Measurements from ENCODE around the gene ATP5ME.

ATP5ME gene

DNA sequence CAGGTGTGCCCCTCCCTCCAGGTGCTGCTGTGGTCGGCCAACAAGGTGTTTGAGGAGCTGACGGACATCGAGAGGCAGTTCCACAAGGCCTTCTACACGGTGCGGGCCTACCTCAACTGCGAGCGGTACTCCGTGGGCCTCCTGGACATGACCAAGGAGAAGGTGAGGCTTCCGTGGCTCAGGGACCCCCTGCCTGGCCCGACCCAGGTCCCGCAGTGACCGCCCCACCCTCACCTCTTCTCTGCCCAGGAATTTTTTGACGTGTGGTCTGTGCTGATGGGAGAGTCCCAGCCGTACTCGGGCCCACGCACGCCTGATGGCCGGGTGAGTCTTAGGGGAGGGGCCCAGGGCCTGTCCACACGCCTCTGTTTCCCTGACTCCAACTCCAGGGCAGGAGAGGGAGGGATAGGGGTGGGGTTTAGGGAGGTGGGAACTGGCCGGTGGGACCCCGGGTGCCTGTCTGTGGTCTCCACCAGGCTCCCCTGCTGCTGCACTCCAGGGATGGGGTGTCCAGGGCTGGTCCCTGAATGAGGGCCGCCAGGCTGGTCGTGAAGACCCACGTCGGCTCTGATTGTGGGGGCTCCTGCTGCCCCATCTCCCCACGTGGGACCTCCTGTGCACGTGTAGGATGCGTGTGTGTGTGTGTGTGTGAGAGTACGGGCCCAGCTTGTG, 20.1 kb downstream of the ATP5ME start:
- no peak overlapping the region for H2AFZ ChIP-seq (ENCODE audit: insufficient read depth, low read length, poor library complexity)
- no peaks in the 10 kb centered on the region for H3K9me3 ChIP-seq (ENCODE audit: insufficient read depth, low read depth, low read length)
- no peak overlapping the region for H4K8ac ChIP-seq (ENCODE audit: low read depth, low read length)
- H3K14ac ChIP-seq (ENCODE audit: low read length) = no peak overlapping the region
- H3K9ac ChIP-seq (ENCODE audit: low read length) = no peak overlapping the region
- no peak overlapping the region for H3K27ac ChIP-seq (ENCODE audit: low read depth, low read length)
- H3K36me3 ChIP-seq (ENCODE audit: control insufficient read depth in 1 of 2, insufficient read depth in 2 of 2, low read length in 2 of 2) = no peaks in the 10 kb centered on the region
- no peak overlapping the region for H2BK5ac ChIP-seq (ENCODE audit: low read depth, low read length, poor library complexity)
- no peak overlapping the region for H2BK12ac ChIP-seq (ENCODE audit: low read length)
- H3K4me2 ChIP-seq (ENCODE audit: low read length) = no peak overlapping the region
- no peak overlapping the region for H2AK5ac ChIP-seq (ENCODE audit: low read length)
- no peaks in the 10 kb centered on the region for H3K79me1 ChIP-seq (ENCODE audit: low read length)
- no peak overlapping the region for H3K4ac ChIP-seq (ENCODE audit: low read depth, low read length)
- peaks cover 4 to 8% of the 10 kb centered on the region in 2 experiments for H3K4me1 ChIP-seq (ENCODE audit: control insufficient read depth in 1 of 2, insufficient read depth in 2 of 2, low read length in 2 of 2)
- no peak overlapping the region for H3K4me3 ChIP-seq (ENCODE audit: low read depth, low read length)
- no peak overlapping the region for H3K18ac ChIP-seq (ENCODE audit: low read length)
- H4K91ac ChIP-seq (ENCODE audit: low read depth, low read length) = no peak overlapping the region
- no peaks in the 10 kb centered on the region for H3K27me3 ChIP-seq (ENCODE audit: insufficient read depth, low read length)
- no peak overlapping the region for H2BK120ac ChIP-seq (ENCODE audit: insufficient read depth, low read length, poor library complexity)
- H3K23ac ChIP-seq (ENCODE audit: low read length) = peak overlapping the region; percentile 37
- no peak for DNase-seq
- no peak overlapping the region for H4K12ac ChIP-seq (ENCODE audit: low read depth, low read length)
- H3K79me2 ChIP-seq (ENCODE audit: control insufficient read depth, insufficient read depth, low read length, poor library complexity) = no peaks in the 10 kb centered on the region
- WGBS (ENCODE audit: extremely low coverage, insufficient coverage, insufficient read length) = no CpG with 5 or more reads among the region's 29 CpGs

DNA sequence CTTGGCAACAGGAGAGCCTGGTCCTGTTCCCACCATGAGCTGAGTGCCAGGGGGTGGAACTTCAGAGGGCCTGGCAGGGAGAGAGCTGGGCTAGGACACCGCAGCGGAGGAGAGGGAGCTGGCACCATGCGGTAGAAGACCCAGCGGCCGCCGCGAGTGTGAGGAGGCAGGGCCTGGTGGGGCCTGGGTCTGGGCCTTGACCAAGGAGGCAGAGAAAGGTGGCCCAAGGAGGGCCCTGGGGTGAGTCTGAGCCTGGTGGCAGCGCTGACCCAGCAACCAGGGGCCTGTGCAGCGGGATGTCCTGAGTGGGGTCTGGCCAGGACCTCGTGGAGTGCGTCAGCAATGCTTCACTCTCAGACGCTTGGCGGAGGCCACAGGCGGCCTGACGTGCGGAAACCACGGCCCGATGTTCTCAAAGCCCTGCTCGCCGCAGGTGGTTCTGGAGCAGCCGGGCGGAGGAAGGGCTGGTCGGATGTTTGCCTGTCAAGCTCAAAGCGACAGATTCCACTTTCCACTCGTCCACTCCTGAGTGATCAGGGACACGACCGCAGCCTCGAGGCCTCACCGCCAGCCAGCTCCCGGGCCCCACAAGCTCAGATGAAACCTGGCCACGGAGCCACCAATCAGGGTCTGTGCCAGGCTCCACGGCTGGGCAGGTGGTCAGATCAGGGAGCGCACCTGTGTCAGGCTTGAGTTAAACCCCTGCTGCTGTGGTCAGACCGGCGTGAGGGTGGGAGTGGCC, 20.8 kb downstream of the ATP5ME start:
- H4K91ac ChIP-seq (ENCODE audit: low read depth, low read length) = no peak overlapping the region
- no peak overlapping the region for H2BK12ac ChIP-seq (ENCODE audit: low read length)
- DNase-seq = no peak
- H2BK5ac ChIP-seq (ENCODE audit: low read depth, low read length, poor library complexity) = no peak overlapping the region
- no peak overlapping the region for H4K12ac ChIP-seq (ENCODE audit: low read depth, low read length)
- peaks cover 4 to 11% of the 10 kb centered on the region in 2 experiments for H3K4me1 ChIP-seq (ENCODE audit: control insufficient read depth in 1 of 2, insufficient read depth in 2 of 2, low read length in 2 of 2)
- H3K79me2 ChIP-seq (ENCODE audit: control insufficient read depth, insufficient read depth, low read length, poor library complexity) = no peaks in the 10 kb centered on the region
- no peak overlapping the region for H3K4me2 ChIP-seq (ENCODE audit: low read length)
- H3K27me3 ChIP-seq (ENCODE audit: insufficient read depth, low read length) = no peaks in the 10 kb centered on the region
- H2BK120ac ChIP-seq (ENCODE audit: insufficient read depth, low read length, poor library complexity) = no peak overlapping the region
- H3K23ac ChIP-seq (ENCODE audit: low read length) = no peak overlapping the region
- H3K18ac ChIP-seq (ENCODE audit: low read length) = no peak overlapping the region
- H3K9ac ChIP-seq (ENCODE audit: low read length) = no peak overlapping the region
- H3K9me3 ChIP-seq (ENCODE audit: insufficient read depth, low read depth, low read length) = no peaks in the 10 kb centered on the region
- no peak overlapping the region for H3K4ac ChIP-seq (ENCODE audit: low read depth, low read length)
- H3K36me3 ChIP-seq (ENCODE audit: control insufficient read depth in 1 of 2, insufficient read depth in 2 of 2, low read length in 2 of 2) = no peaks in the 10 kb centered on the region
- no peak overlapping the region for H3K27ac ChIP-seq (ENCODE audit: low read depth, low read length)
- no peak overlapping the region for H4K8ac ChIP-seq (ENCODE audit: low read depth, low read length)
- H3K79me1 ChIP-seq (ENCODE audit: low read length) = no peaks in the 10 kb centered on the region
- H3K14ac ChIP-seq (ENCODE audit: low read length) = no peak overlapping the region
- WGBS (ENCODE audit: extremely low coverage, insufficient coverage, insufficient read length) = no CpG with 5 or more reads among the region's 35 CpGs
- H3K4me3 ChIP-seq (ENCODE audit: low read depth, low read length) = no peak overlapping the region
- no peak overlapping the region for H2AK5ac ChIP-seq (ENCODE audit: low read length)
- H2AFZ ChIP-seq (ENCODE audit: insufficient read depth, low read length, poor library complexity) = no peak overlapping the region

DNA sequence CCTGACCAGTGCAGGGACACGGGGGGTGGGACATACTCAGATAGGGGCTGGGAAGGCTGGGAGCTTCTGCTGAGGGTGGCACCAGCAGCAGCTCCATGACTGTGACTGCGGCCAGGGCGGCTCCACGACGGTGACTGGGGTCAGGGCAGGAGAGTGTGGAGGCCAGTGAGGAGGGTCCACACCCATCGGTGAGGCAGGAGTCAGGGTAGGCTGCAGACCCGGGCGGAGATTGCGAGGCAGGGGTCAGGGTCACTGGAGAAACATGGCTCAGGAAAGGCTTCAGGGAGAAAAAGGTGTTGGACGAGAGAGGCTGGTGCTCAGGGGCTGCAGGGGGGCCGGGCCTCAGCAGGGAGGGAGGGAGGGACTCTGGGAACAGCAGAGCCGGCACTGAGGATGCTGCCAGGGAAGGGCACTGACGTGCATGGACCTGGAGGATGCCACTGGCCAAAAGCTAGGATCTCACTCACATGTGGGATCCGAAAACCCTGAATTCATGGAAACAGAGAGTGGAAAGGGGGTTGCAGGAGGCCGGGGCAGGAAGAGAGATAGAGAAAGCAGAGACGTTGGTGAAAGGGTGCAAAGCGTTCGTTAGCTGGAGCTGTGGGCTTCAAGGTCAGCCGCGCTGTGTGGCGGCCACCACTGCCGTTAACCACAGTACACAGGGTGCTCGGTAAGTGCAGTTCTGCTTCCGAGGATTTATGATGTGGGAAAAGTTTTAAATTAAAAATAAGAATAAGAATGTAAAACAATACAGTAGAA, 22.0 kb downstream of the ATP5ME start:
- H2BK12ac ChIP-seq (ENCODE audit: low read length) = no peak overlapping the region
- no peak overlapping the region for H3K18ac ChIP-seq (ENCODE audit: low read length)
- no peak overlapping the region for H2BK120ac ChIP-seq (ENCODE audit: insufficient read depth, low read length, poor library complexity)
- no peak overlapping the region for H2BK5ac ChIP-seq (ENCODE audit: low read depth, low read length, poor library complexity)
- no peak overlapping the region for H3K27ac ChIP-seq (ENCODE audit: low read depth, low read length)
- no peak overlapping the region for H4K91ac ChIP-seq (ENCODE audit: low read depth, low read length)
- no peak overlapping the region for H3K23ac ChIP-seq (ENCODE audit: low read length)
- H3K79me1 ChIP-seq (ENCODE audit: low read length) = no peaks in the 10 kb centered on the region
- H2AK5ac ChIP-seq (ENCODE audit: low read length) = no peak overlapping the region
- no peak overlapping the region for H2AFZ ChIP-seq (ENCODE audit: insufficient read depth, low read length, poor library complexity)
- WGBS (ENCODE audit: extremely low coverage, insufficient coverage, insufficient read length) = no CpG with 5 or more reads among the region's 24 CpGs
- H3K4me2 ChIP-seq (ENCODE audit: low read length) = no peak overlapping the region
- no peak overlapping the region for H3K4me3 ChIP-seq (ENCODE audit: low read depth, low read length)
- no peaks in the 10 kb centered on the region for H3K9me3 ChIP-seq (ENCODE audit: insufficient read depth, low read depth, low read length)
- H3K4me1 ChIP-seq (ENCODE audit: control insufficient read depth in 1 of 2, insufficient read depth in 2 of 2, low read length in 2 of 2) = peaks cover 4 to 10% of the 10 kb centered on the region in 2 experiments
- H3K27me3 ChIP-seq (ENCODE audit: insufficient read depth, low read length) = no peaks in the 10 kb centered on the region
- no peak for DNase-seq
- no peak overlapping the region for H3K14ac ChIP-seq (ENCODE audit: low read length)
- no peak overlapping the region for H4K8ac ChIP-seq (ENCODE audit: low read depth, low read length)
- H3K79me2 ChIP-seq (ENCODE audit: control insufficient read depth, insufficient read depth, low read length, poor library complexity) = no peaks in the 10 kb centered on the region
- H4K12ac ChIP-seq (ENCODE audit: low read depth, low read length) = no peak overlapping the region
- no peak overlapping the region for H3K9ac ChIP-seq (ENCODE audit: low read length)
- H3K4ac ChIP-seq (ENCODE audit: low read depth, low read length) = no peak overlapping the region
- H3K36me3 ChIP-seq (ENCODE audit: control insufficient read depth in 1 of 2, insufficient read depth in 2 of 2, low read length in 2 of 2) = no peaks in the 10 kb centered on the region

DNA sequence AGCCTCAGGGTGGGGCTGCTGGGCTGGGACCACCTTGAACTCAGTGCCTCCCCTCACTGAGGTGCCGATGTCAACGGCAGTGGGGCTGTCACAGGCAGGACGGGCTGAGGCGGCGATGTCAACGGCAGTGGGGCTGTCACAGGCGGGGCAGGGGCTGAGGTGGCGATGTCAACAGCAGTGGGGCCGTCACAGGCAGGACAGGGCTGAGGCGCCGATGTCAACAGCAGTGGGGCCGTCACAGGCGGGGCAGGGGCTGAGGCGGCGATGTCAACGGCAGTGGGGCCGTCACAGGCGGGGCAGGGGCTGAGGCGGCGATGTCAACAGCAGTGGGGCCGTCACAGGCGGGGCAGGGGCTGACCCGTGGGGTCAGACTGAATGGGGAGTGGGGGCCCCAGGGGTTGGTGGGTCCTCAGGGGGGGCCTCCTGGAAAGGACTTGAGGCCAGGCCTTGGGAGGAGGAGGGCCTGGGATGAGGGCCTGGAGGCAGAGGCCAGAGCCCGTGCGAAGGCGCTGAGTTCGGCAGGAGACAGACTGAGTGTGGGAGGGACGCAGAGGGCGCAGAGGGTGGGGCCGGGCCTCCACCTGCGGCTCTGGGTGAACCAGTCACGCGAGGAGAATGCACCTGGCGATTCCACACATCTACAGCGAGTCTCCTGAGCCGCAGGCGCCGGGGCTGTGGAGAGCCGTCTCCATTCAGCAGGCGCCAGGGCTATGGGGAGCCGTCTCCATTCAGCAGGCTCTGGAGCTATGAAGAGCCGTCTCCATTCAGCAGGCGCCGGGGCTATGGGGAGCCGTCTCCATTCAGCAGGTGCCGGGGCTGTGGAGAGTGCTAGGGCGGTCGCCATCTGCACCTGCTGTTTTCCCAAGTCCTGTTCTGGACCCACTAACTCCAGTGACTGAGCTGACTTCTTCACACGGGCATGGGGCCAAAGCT, 22.9 kb downstream of the ATP5ME start:
- WGBS (ENCODE audit: extremely low coverage, insufficient coverage, insufficient read length) = no CpG with 5 or more reads among the region's 49 CpGs
- Histone ChIP-seq H2BK12ac (ENCODE audit: low read length) (no peak overlapping the region), H2AFZ (ENCODE audit: insufficient read depth, low read length, poor library complexity) (no peak overlapping the region), H2BK5ac (ENCODE audit: low read depth, low read length, poor library complexity) (no peak overlapping the region), H3K36me3 (ENCODE audit: control insufficient read depth in 1 of 2, insufficient read depth in 2 of 2, low read length in 2 of 2) (no peaks in the 10 kb centered on the region), H4K8ac (ENCODE audit: low read depth, low read length) (no peak overlapping the region), H3K4ac (ENCODE audit: low read depth, low read length) (no peak overlapping the region), H3K4me2 (ENCODE audit: low read length) (no peak overlapping the region), H3K79me1 (ENCODE audit: low read length) (no peaks in the 10 kb centered on the region), H2AK5ac (ENCODE audit: low read length) (no peak overlapping the region), H3K4me3 (ENCODE audit: low read depth, low read length) (no peak overlapping the region), H3K9me3 (ENCODE audit: insufficient read depth, low read depth, low read length) (no peaks in the 10 kb centered on the region), H3K79me2 (ENCODE audit: control insufficient read depth, insufficient read depth, low read length, poor library complexity) (no peaks in the 10 kb centered on the region), H3K18ac (ENCODE audit: low read length) (no peak overlapping the region), H4K91ac (ENCODE audit: low read depth, low read length) (no peak overlapping the region), H3K9ac (ENCODE audit: low read length) (no peak overlapping the region), H3K27me3 (ENCODE audit: insufficient read depth, low read length) (no peaks in the 10 kb centered on the region), H3K14ac (ENCODE audit: low read length) (no peak overlapping the region), H2BK120ac (ENCODE audit: insufficient read depth, low read length, poor library complexity) (no peak overlapping the region), H4K12ac (ENCODE audit: low read depth, low read length) (no peak overlapping the region), H3K27ac (ENCODE audit: low read depth, low read length) (no peak overlapping the region), H3K23ac (ENCODE audit: low read length) (no peak overlapping the region), H3K4me1 (ENCODE audit: control insufficient read depth in 1 of 2, insufficient read depth in 2 of 2, low read length in 2 of 2) (peaks cover 0 to 3% of the 10 kb centered on the region in 2 experiments)
- no peak for DNase-seq

All from trophoblast cell (in vitro differentiated cells and primary cell).